Measurements from ENCODE around the gene MYH10. TPM values are rescaled to one million over a fixed set of nuclear protein-coding genes. Genes with fewer than 3 reads are reported as not detected.

Gene MYH10
- total RNA-seq, 2 donors from 2014 or later: 12.4 to 17.0 TPM

DNA sequence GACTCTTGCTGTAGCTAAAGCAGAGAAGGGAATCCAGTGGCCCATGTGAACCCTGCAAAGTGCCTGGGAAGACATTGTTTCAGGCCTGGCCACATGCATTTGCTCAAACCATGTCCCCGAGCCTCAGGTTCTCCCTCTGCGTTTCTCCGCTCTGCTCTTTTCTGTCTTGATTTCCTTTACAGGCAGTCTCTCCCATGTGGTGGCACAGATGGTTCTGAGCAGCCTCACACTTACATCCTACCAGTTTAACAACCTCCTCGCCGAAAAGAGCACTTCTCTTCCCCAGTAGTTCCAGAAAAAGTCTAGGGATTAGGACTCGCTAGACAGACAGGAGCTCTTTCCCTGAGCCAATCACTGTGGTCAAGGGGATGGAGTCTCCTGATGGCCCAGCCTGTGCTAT lies 28.3 kb upstream of the MYH10 start:
- H3K27ac ChIP-seq: no peak overlapping the region
- H3K9me3 ChIP-seq: no peaks in the 10 kb centered on the region
- H3K9ac ChIP-seq (ENCODE audit: low read depth in 2 of 2, low read length in 2 of 2): no peak overlapping the region

DNA sequence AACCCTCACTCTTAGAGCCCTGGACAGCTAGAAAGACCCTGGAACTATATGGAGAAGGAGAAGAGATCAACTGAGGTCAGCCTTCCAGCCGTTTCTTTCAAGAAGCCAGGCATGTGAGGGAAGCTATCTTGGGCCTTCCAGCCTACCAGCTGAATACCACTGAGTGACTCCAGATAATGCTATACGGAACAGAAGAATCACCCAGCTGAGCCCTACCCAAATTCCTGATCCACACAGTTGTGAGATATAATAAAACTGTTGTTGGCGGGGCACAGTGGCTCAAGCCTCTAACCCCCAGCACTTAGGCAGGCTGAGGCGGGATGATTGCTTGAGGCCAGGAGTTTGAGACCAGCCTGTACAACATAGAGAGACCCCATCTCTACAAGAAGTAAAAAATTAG lies 26.2 kb upstream of the MYH10 start:
- Histone ChIP-seq H3K9me3 (no peaks in the 10 kb centered on the region), H3K27me3 (no peaks in the 10 kb centered on the region), H3K4me1 (no peaks in the 10 kb centered on the region), H3K27ac (no peak overlapping the region), H3K9ac (ENCODE audit: low read depth in 2 of 2, low read length in 2 of 2) (no peak overlapping the region), H3K4me3 (no peak overlapping the region), H3K36me3 (no peaks in the 10 kb centered on the region)
- DNase-seq: no peak
- intact Hi-C loops (cut with DNase I): no loop called here
- TF ChIP-seq, protein P1, sequence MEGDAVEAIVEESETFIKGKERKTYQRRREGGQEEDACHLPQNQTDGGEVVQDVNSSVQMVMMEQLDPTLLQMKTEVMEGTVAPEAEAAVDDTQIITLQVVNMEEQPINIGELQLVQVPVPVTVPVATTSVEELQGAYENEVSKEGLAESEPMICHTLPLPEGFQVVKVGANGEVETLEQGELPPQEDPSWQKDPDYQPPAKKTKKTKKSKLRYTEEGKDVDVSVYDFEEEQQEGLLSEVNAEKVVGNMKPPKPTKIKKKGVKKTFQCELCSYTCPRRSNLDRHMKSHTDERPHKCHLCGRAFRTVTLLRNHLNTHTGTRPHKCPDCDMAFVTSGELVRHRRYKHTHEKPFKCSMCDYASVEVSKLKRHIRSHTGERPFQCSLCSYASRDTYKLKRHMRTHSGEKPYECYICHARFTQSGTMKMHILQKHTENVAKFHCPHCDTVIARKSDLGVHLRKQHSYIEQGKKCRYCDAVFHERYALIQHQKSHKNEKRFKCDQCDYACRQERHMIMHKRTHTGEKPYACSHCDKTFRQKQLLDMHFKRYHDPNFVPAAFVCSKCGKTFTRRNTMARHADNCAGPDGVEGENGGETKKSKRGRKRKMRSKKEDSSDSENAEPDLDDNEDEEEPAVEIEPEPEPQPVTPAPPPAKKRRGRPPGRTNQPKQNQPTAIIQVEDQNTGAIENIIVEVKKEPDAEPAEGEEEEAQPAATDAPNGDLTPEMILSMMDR (IDR thresholded peaks at IDR 0.05): no peak

More for the DNA sequence above, 28.3 kb upstream of the MYH10 start:
- Histone ChIP-seq H3K4me3 (no peak overlapping the region), H3K27me3 (no peaks in the 10 kb centered on the region), H3K36me3 (no peaks in the 10 kb centered on the region), H3K4me1 (no peaks in the 10 kb centered on the region)
- TF ChIP-seq, protein P1 (IDR thresholded peaks at IDR 0.05): no peak
- no peak for DNase-seq
- intact Hi-C loops (cut with DNase I): no loop called here

DNA sequence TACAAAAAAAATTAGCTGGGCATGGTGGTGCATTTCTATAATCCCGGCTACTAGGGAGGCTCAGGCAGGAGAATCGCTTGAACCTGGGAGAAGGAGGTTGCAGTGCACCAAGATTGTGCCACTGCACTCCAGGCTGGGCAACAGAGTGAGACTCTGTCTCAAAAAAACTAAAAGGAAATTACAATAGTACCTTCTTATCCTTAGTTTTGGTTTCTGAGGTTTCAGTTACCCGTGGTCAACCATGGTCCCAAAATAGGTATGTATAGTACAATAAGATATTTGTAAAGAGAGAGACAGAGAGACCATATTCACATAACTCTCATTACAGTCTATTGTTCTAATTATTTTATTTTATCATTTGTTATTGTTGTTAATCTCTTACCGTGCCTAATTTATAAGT lies 24.3 kb upstream of the MYH10 start:
- Histone ChIP-seq H3K9ac (ENCODE audit: low read depth in 2 of 2, low read length in 2 of 2) (no peak overlapping the region), H3K27ac (no peak overlapping the region), H3K27me3 (no peaks in the 10 kb centered on the region), H3K9me3 (no peaks in the 10 kb centered on the region), H3K36me3 (no peaks in the 10 kb centered on the region), H3K4me3 (no peak overlapping the region), H3K4me1 (no peaks in the 10 kb centered on the region)
- TF ChIP-seq, protein P1 (IDR thresholded peaks at IDR 0.05): no peak
- no peak for DNase-seq
- intact Hi-C loops (cut with DNase I): no loop called here

DNA sequence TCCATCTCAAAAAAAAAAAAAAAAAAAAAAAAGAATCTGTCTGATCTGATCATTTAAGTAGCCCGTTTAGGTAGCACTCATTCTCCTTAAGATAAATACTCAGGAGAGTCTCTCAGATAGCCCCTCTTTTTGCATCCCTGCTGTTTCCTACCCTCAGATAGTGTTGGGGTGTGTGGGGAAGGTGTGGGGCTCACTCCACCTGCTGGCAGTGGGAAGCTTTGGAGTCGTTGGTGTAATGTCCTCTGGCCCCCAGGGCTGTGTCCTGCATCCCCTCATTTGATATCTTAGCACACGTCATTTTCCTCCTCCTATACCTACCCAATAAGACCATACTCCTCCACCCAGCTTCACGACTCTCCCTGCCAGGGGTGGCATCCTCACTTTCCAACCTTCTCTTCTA lies 20.5 kb upstream of the MYH10 start:
- no peak for DNase-seq
- Histone ChIP-seq H3K9me3 (no peaks in the 10 kb centered on the region), H3K27me3 (no peaks in the 10 kb centered on the region), H3K27ac (no peak overlapping the region), H3K36me3 (no peaks in the 10 kb centered on the region), H3K4me3 (no peak overlapping the region), H3K9ac (ENCODE audit: low read depth in 2 of 2, low read length in 2 of 2) (no peak overlapping the region), H3K4me1 (no peaks in the 10 kb centered on the region)
- TF ChIP-seq, protein P1 (IDR thresholded peaks at IDR 0.05): no peak
- intact Hi-C loops (cut with DNase I): no loop called here

DNA sequence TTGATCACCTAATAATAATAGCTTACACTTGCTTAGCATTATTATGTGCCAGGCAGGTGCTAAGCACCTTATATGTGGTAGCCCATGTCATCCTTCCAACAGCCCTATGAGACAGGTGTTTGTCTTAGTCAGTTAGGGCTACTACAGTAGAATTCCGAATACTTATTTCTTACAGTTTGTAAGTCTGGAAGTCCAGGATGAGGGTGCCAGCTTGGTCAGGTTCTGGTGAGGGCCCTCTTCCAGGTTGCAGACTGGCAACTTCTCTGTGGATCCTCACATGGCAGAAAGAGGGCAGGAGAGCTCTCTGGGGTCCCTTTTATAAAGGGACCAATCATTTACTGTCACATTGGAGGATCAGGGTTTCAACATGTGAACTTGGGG lies 19.6 kb upstream of the MYH10 start:
- no peak for DNase-seq
- no peaks in the 10 kb centered on the region for H3K9me3 ChIP-seq
- no peaks in the 10 kb centered on the region for H3K4me1 ChIP-seq
- intact Hi-C loops (cut with DNase I): no loop called here
- TF ChIP-seq, protein P1 (IDR thresholded peaks at IDR 0.05): no peak
- H3K9ac ChIP-seq (ENCODE audit: low read depth in 2 of 2, low read length in 2 of 2): no peak overlapping the region
- no peak overlapping the region for H3K4me3 ChIP-seq
- H3K27me3 ChIP-seq: no peaks in the 10 kb centered on the region
- no peaks in the 10 kb centered on the region for H3K36me3 ChIP-seq
- no peak overlapping the region for H3K27ac ChIP-seq

Data from colonic mucosa (tissue), 4 donors.